Esophagus (tissue), 2 donors: ENCODE measurements around the gene C5orf52. TPM values are rescaled to one million over a fixed set of nuclear protein-coding genes. Genes with fewer than 3 reads are reported as not detected.
"Not testable (repeated sequence)": the region's sequence is repeated elsewhere in the genome, so short reads cannot be mapped to it uniquely, and the experiment has no call there.

Source experiments
- H3K27ac ChIP-seq, 2 donors: one replicate each; pipeline ENCODE4 v1.5.1; 2013; ENCODE audit warnings: low read depth in 2 of 2, mild to moderate bottlenecking in 2 of 2, inconsistent platforms in 1 of 2, low read length in 1 of 2, moderate library complexity in 1 of 2
- H3K27me3 ChIP-seq, 2 donors: one replicate each; pipeline ENCODE4 v1.6.1; 2013; ENCODE audit warnings: low read length in 2 of 2, control low read depth in 1 of 2, mild to moderate bottlenecking in 1 of 2; ENCODE audit not compliant: insufficient read depth in 2 of 2, control insufficient read depth in 1 of 2
- H3K36me3 ChIP-seq, 2 donors: one replicate each; pipeline ENCODE4 v1.6.1; 2013; ENCODE audit warnings: low read length in 1 of 2; ENCODE audit not compliant: control insufficient read depth in 2 of 2, insufficient read depth in 2 of 2
- H3K4me1 ChIP-seq, 2 donors: one replicate each; pipeline ENCODE4 v1.6.1; 2013; ENCODE audit warnings: low read length in 1 of 2; ENCODE audit not compliant: control insufficient read depth in 2 of 2, insufficient read depth in 2 of 2
- H3K4me3 ChIP-seq, 2 donors: one replicate each; pipeline ENCODE4 v1.5.1; 2013; ENCODE audit warnings: low read length in 2 of 2, mild to moderate bottlenecking in 2 of 2, low read depth in 1 of 2, moderate library complexity in 1 of 2
- H3K9me3 ChIP-seq, 2 donors: one replicate each; pipeline ENCODE4 v1.6.1; 2013; ENCODE audit warnings: mild to moderate bottlenecking in 2 of 2, low read depth in 1 of 2, low read length in 1 of 2, moderate library complexity in 1 of 2; ENCODE audit not compliant: control insufficient read depth in 2 of 2, insufficient read depth in 1 of 2
- WGBS, 2 donors: extraction: QIAGEN DNeasy Blood & Tissue Kit; methylation state at CpG; one replicate each; pipeline ENCODE4 v1.1.7; 2013; 5-methylcytosine and 5-hydroxymethylcytosine counted together
- polyA plus RNA-seq, 2 donors: library from polyadenylated mRNA; stranded (reverse); fragments of 200-250 nt; gene quantifications; one replicate each; pipeline ENCODE4 v1.2.3, GENCODE V29; 2013
- donor health status: healthy with polysubstance abuse.
- donor health status: Bipolar disorder and iron deficiency.

The C5orf52 gene
- polyA plus RNA-seq, 2 donors = not detected

DNA sequence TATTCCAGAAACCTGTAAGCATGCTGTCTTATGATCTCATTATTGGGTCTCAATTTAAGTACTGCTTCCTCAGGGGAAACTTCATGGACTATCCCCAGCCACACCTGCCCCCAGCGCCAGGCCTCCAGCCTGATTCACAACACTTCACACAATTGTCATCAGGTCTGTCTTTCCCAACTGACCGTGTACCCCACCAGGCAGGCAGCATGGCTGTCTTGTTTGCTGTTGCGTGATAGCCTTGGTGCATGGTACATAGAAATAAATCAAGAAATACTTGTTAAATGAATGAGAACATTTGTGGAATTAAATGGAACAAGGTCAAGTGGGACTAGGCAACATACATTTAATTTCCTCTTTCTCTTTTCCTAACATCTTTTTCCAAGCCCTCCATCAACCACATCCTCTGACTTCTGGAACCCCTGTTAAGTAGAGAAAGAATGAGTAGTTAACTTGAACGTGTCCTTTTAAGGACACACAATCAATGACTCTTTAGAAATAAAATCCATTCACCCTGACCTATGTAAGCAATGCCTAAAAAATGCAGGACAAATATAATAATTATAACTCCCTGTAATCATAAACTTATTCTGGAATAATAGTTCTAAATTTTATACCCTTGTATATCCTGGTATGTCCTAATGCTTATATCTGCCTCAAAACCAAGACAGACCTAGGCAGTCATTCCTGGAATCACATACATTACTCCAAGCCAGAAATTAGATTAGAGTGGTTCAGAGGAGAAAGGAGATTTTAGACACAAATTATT is 42.7 kb downstream of the C5orf52 start:
- Histone ChIP-seq H3K4me1 (no peaks in the 10 kb centered on the region), H3K4me3 (no peak overlapping the region), H3K9me3 (no peaks in the 10 kb centered on the region), H3K27ac (no peak overlapping the region), H3K27me3 (no peaks in the 10 kb centered on the region), H3K36me3 (no peaks in the 10 kb centered on the region)
- WGBS, 2 donors = 86 to 87% methylated on average over 4 of the region's 4 CpGs

- Histone ChIP-seq H3K4me3 (no peak overlapping the region), H3K27ac (no peak overlapping the region), H3K36me3 (no peaks in the 10 kb centered on the region), H3K27me3 (no peaks in the 10 kb centered on the region), H3K4me1 (no peaks in the 10 kb centered on the region), H3K9me3 (no peaks in the 10 kb centered on the region)
These were observed 43.2 kb downstream of the C5orf52 start for GRCh38 chr5:157714596-157714864.

- H3K4me3 ChIP-seq = no peak overlapping the region
- H3K27me3 ChIP-seq = no peaks in the 10 kb centered on the region
- no peaks in the 10 kb centered on the region for H3K36me3 ChIP-seq
- no peaks in the 10 kb centered on the region for H3K9me3 ChIP-seq
- H3K4me1 ChIP-seq = no peaks in the 10 kb centered on the region
- H3K27ac ChIP-seq = no peak overlapping the region
- 4 to 10% methylated on average over 4 of the region's 4 CpGs for WGBS, 2 donors
These were observed 47.2 kb downstream of the C5orf52 start for GRCh38 chr5:157718519-157718918.

DNA sequence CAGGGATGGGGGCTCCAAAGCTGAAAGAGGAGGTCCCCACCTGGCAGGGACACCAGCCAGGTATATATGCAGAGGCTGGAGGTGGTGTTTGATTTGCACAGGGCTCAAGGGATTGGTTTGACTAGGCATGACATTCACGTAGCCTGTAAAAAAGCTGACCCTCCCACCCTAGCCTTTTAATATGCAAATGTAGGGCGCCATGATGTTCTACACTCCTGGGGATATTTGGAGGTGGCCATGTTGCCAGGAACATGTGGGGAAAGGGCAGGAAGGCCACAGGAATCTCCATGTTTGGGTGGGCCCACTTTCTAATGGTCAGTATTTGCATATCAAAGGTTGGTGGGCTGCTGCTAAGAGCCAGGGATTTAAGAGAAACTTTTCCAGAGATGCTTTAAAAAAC is 47.9 kb downstream of the C5orf52 start:
- Histone ChIP-seq H3K9me3 (no peaks in the 10 kb centered on the region), H3K27ac (no peak overlapping the region), H3K4me1 (no peaks in the 10 kb centered on the region), H3K4me3 (no peak overlapping the region), H3K27me3 (no peaks in the 10 kb centered on the region), H3K36me3 (no peaks in the 10 kb centered on the region)
- 93 to 98% methylated on average over 2 of the region's 2 CpGs for WGBS, 2 donors

- no peaks in the 10 kb centered on the region for H3K4me1 ChIP-seq
- no peak overlapping the region for H3K27ac ChIP-seq
- H3K27me3 ChIP-seq = no peaks in the 10 kb centered on the region
- 75 to 78% methylated on average over 6 of the region's 6 CpGs for WGBS, 2 donors
- H3K36me3 ChIP-seq = no peaks in the 10 kb centered on the region
- no peak overlapping the region for H3K4me3 ChIP-seq
- H3K9me3 ChIP-seq = no peaks in the 10 kb centered on the region
These were observed 49.8 kb downstream of the C5orf52 start for GRCh38 chr5:157721159-157721558.

DNA sequence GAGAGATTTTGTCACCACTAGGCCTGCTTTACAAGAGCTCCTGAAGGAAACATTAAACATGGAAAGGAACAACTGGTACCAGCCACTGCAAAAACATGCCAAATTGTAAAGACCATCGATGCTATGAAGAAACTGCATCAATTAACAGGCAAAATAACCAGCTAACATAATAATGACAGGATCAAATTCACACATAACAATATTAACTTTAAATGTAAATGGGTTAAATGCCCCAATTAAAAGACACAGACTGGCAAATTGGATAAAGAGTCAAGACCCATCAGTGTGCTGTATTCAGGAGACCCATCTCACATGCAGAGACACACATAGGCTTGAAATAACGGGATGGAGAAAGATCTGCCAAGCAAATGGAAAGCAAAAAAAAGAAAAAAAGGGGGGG is 51.6 kb downstream of the C5orf52 start:
- not testable (repeated sequence) for H3K27me3 ChIP-seq, H3K4me3 ChIP-seq
- 86 to 90% methylated on average over 2 of the region's 2 CpGs for WGBS, 2 donors

GRCh38 chr5:157726607-157727006 is 55.3 kb downstream of the C5orf52 start:
- H3K27me3 ChIP-seq, H3K9me3 ChIP-seq, H3K4me1 ChIP-seq, H3K4me3 ChIP-seq, H3K27ac ChIP-seq, H3K36me3 ChIP-seq: not testable (repeated sequence)
- WGBS, 2 donors = 93 to 96% methylated on average over 2 of the region's 2 CpGs

More for the DNA sequence above, 51.6 kb downstream of the C5orf52 start:
- not testable (repeated sequence) for H3K9me3 ChIP-seq, H3K4me1 ChIP-seq, H3K36me3 ChIP-seq, H3K27ac ChIP-seq

- H3K27me3 ChIP-seq, H3K4me3 ChIP-seq, H3K36me3 ChIP-seq, H3K9me3 ChIP-seq, H3K27ac ChIP-seq, H3K4me1 ChIP-seq: not testable (repeated sequence)
- 90 to 100% methylated on average over 1 of the region's 1 CpG for WGBS, 2 donors
These were observed 56.5 kb downstream of the C5orf52 start for GRCh38 chr5:157727858-157728257.

Other genes starting within 250 kb of the C5orf52 start
- gene NIPAL4, start 211.3 kb upstream of the C5orf52 start, polyA plus RNA-seq = 10 to 100 TPM in 1 of 2 donors, 1 to 10 TPM in 1; 5.4 to 15.1 TPM
- 1 to 10 TPM; 2.1 to 2.3 TPM for gene ADAM19, start 95.8 kb upstream of the C5orf52 start, polyA plus RNA-seq
- under 1 TPM; 0.04 to 0.05 TPM for gene SOX30, start 19.1 kb upstream of the C5orf52 start, polyA plus RNA-seq
- 10 to 100 TPM in 1 of 2 donors, 1 to 10 TPM in 1; 7.9 to 13.0 TPM for gene THG1L, start 59.9 kb downstream of the C5orf52 start, polyA plus RNA-seq
- 1 to 10 TPM in 1 of 2 donors, under 1 TPM in 1; 0.94 to 1.3 TPM for gene LSM11, start 72.2 kb downstream of the C5orf52 start, polyA plus RNA-seq
- gene CLINT1, start 187.6 kb downstream of the C5orf52 start, polyA plus RNA-seq = 10 to 100 TPM; 59.1 to 75.2 TPM